Endothelial cell of umbilical vein (primary cell): Measurements from ENCODE around the gene NINL. TPM values are rescaled to one million over a fixed set of nuclear protein-coding genes. Genes with fewer than 3 reads are reported as not detected.

Experiments used
- BruUV-seq: library from RNA; stranded (reverse); fragments of 400-500 nt; replicated peaks from 2 replicates; lab custom pipeline; 2021; lab: Mats Ljungman, UMichigan
- CTCF ChIA-PET: fragments of 300-600, 350-600 bp; sonication (Branson Sonifier 250); formaldehyde crosslinking; loops from one replicate; lab custom pipeline; 2021; ENCODE audit warnings: antibody characterized with exemption, inconsistent platforms; lab: Charles Lee
- POLR2A ChIA-PET: fragments of 300-600, 350-600 bp; sonication (Branson Sonifier 250); formaldehyde crosslinking; loops from one replicate; lab custom pipeline; 2021; ENCODE audit warnings: antibody characterized with exemption, inconsistent platforms; lab: Charles Lee
- DNase-seq: peaks from one replicate; pipeline ENCODE4 v3.0.0-alpha.2; 2011; ENCODE audit warnings: low read depth, low spot score
- FAIRE-seq: peaks from 2 replicates; lab custom pipeline; 2011; peaks lifted over from hg19 to GRCh38; lab: Jason Lieb, UNC
- H2AFZ ChIP-seq: 2 replicates; pipeline ENCODE4 v1.6.0; 2012; ENCODE audit warnings: low read depth, low read length, control low read depth, inconsistent platforms
- H3K27ac ChIP-seq: 2 replicates; pipeline ENCODE4 v1.5.1; 2011; ENCODE audit warnings: low read depth, mild to moderate bottlenecking, control low read depth, low read length, moderate library complexity; ENCODE audit not compliant: insufficient read depth
- H3K27me3 ChIP-seq, 2 experiments: 2 replicates each; pipeline versions ENCODE4 v1.6.0 to v1.6.1; 2011; ENCODE audit warnings: low read length in 2 of 2, mixed read lengths in 1 of 2; ENCODE audit not compliant: control insufficient read depth in 2 of 2, insufficient read depth in 2 of 2
- H3K36me3 ChIP-seq, 2 experiments: 2 replicates in 1 of 2; 3 replicates in 1 of 2; pipeline ENCODE4 v1.5.1; 2011; ENCODE audit warnings: low read length in 2 of 2, mild to moderate bottlenecking in 1 of 2, moderate library complexity in 1 of 2; ENCODE audit not compliant: control insufficient read depth in 2 of 2, insufficient read depth in 2 of 2; ENCODE audit errors: extremely low read depth in 1 of 2
- H3K4me1 ChIP-seq: 3 replicates; pipeline ENCODE4 v1.5.1; 2011; ENCODE audit warnings: mild to moderate bottlenecking, low read length; ENCODE audit not compliant: control insufficient read depth, insufficient read depth; ENCODE audit errors: extremely low read depth
- H3K4me2 ChIP-seq: 2 replicates; pipeline ENCODE4 v1.6.1; 2011; ENCODE audit warnings: low read length, control low read depth, mixed read lengths; ENCODE audit not compliant: insufficient read depth
- H3K4me3 ChIP-seq, 3 experiments: fragments of 200-600 bp in 1 of 3; sonication (generic), shearing (Covaris generic) in 1 of 3; replicated peaks in 1 of 3; 2 replicates each; pipeline ENCODE4 v1.5.1; 2011 to 2016; ENCODE audit warnings: control low read depth in 3 of 3, low read length in 3 of 3, mild to moderate bottlenecking in 2 of 3, inconsistent platforms in 1 of 3, low read depth in 1 of 3, moderate library complexity in 1 of 3; ENCODE audit not compliant: insufficient read depth in 1 of 3
- H3K79me2 ChIP-seq: 2 replicates; pipeline ENCODE4 v1.6.0; 2012; ENCODE audit warnings: low read length, inconsistent platforms; ENCODE audit not compliant: control insufficient read depth, insufficient read depth
- H3K9ac ChIP-seq: replicated peaks from 2 replicates; pipeline ENCODE3; 2011; ENCODE audit warnings: low read length, control low read depth; ENCODE audit not compliant: insufficient read depth; ENCODE audit errors: extremely low read depth
- H3K9me1 ChIP-seq: replicated peaks from 3 replicates; pipeline ENCODE4 v1.6.0; 2011; ENCODE audit warnings: mild to moderate bottlenecking, low read length; ENCODE audit not compliant: control insufficient read depth, insufficient read depth; ENCODE audit errors: extremely low read depth
- H3K9me3 ChIP-seq: replicated peaks from 2 replicates; pipeline ENCODE4 v1.5.1; 2012; ENCODE audit warnings: low read length, inconsistent platforms; ENCODE audit not compliant: control insufficient read depth, insufficient read depth
- H4K20me1 ChIP-seq: replicated peaks from 2 replicates; pipeline ENCODE3; 2011; ENCODE audit warnings: mild to moderate bottlenecking, low read length; ENCODE audit not compliant: control insufficient read depth, insufficient read depth; ENCODE audit errors: extremely low read depth
- CTCF ChIP-seq, 2 donors: IDR thresholded peaks; 1 replicate in 1 of 2; 2 replicates in 1 of 2; pipeline ENCODE4 v1.5.1; 2011; ENCODE audit warnings: low read length in 2 of 2, mild to moderate bottlenecking in 2 of 2, moderate library complexity in 2 of 2, control low read depth in 1 of 2, inconsistent platforms in 1 of 2, low read depth in 1 of 2; ENCODE audit not compliant: insufficient read depth in 1 of 2; ENCODE audit errors: extremely low read depth in 1 of 2
- GATA2 ChIP-seq: IDR thresholded peaks from 2 replicates; pipeline ENCODE4 v1.7.0; 2011; ENCODE audit warnings: low read depth, mild to moderate bottlenecking, moderate library complexity, mixed read lengths, low read length; ENCODE audit not compliant: insufficient read length, insufficient read depth
- JUN ChIP-seq: IDR thresholded peaks from 2 replicates; pipeline ENCODE4 v1.6.1; 2011; ENCODE audit warnings: borderline replicate concordance, low read depth; ENCODE audit not compliant: insufficient read length, insufficient read depth
- MYC ChIP-seq: IDR thresholded peaks from one replicate; pipeline ENCODE4 v1.6.1; 2011; ENCODE audit warnings: mild to moderate bottlenecking, low read depth, low read length
- POLR2AphosphoS5 ChIP-seq: IDR thresholded peaks from 2 replicates; pipeline ENCODE4 v1.6.1; 2012; ENCODE audit warnings: low read depth, mild to moderate bottlenecking, control low read depth, low read length, moderate library complexity; ENCODE audit not compliant: insufficient read depth
- dilution Hi-C: fragments of 300-500 bp; cut with MboI; formaldehyde crosslinking; loops from one replicate; pipeline ENCODE4 v1.15.0; 2019; ENCODE audit warnings: low sequenced_read_pairs; ENCODE audit not compliant: extremely low pct_ligation_motif_present
- intact Hi-C: fragments of 100-400 bp; cut with micrococcal nuclease; formaldehyde crosslinking; loops from one replicate; pipeline ENCODE4 v1.10.0; 2022
- polyA plus RNA-seq, 4 experiments: library from polyadenylated mRNA; depleted of rRNA in 3 of 4; stranded (reverse) in 3 of 4; unstranded in 1 of 4; fragments of >200 nt; gene quantifications; 2 replicates each; pipeline versions ENCODE4 v1.2.1 to v1.2.3, GENCODE V29; 2011 to 2012; ENCODE audit warnings: missing spikeins in 1 of 4
- total RNA-seq: library from RNA; stranded (reverse); gene quantifications from 2 replicates; pipeline ENCODE4 v1.2.3, GENCODE V29; 2021

Gene NINL
- total and polyA plus RNA-seq, 2 donors (not counting 3 experiments of a cell fraction or from before 2014, with no cell fraction given) = 13.2 to 25.5 TPM

GRCh38 chr20:25533920-25534700 is 51.2 kb downstream of the NINL start:
- H3K9me3 ChIP-seq = no peaks in the 10 kb centered on the region
- no peak overlapping the region for H3K27ac ChIP-seq
- CTCF ChIA-PET = interaction anchor here (1.0 kb wide), 1 partner anchor 540 kb away, joined by 3 read pairs; no protein-coding TSS in a partner anchor
- no peak overlapping the region for H3K4me3 ChIP-seq
- H3K9ac ChIP-seq = no peak overlapping the region
- H3K79me2 ChIP-seq = peaks cover 5% of the 10 kb centered on the region
- peak overlapping the region; percentile 3 for H3K4me2 ChIP-seq
- peak; percentile 44 for DNase-seq
- POLR2A ChIA-PET = no interaction called here
- dilution Hi-C loops (no loop called here), intact Hi-C loops (loop anchor here (1.0 kb wide), 2 partner anchors 49 to 301 kb away; no protein-coding TSS in a partner anchor)
- H3K9me1 ChIP-seq = no peaks in the 10 kb centered on the region
- peak; percentile 53 for FAIRE-seq
- no peaks in the 10 kb centered on the region for H3K27me3 ChIP-seq
- H3K36me3 ChIP-seq = peaks cover 0 to 3% of the 10 kb centered on the region in 2 experiments
- no TSS peak for BruUV-seq
- TF ChIP-seq GATA2 (no peak), POLR2AphosphoS5 (no peak), JUN (no peak), MYC (no peak), CTCF (IDR thresholded peaks at IDR 0.05; ENCODE audit: extremely low read depth in 1 of 2, insufficient read depth in 1 of 2, low read depth in 1 of 2, low read length in 2 of 2) (no peak)
- H2AFZ ChIP-seq = no peak overlapping the region
- peaks cover 11% of the 10 kb centered on the region for H3K4me1 ChIP-seq
- H4K20me1 ChIP-seq = no peaks in the 10 kb centered on the region
